HG03108 (cell line): ENCODE results near the gene HYAL3.
"Not testable (repeated sequence)": the region's sequence is repeated elsewhere in the genome, so short reads cannot be mapped to it uniquely, and the experiment has no call there.

Experiments used
- ATAC-seq: cut with Tn5 transposase; IDR thresholded peaks from one replicate; pipeline ENCODE4 v1.9.1; 2021; ENCODE audit warnings: moderate library complexity; ENCODE audit not compliant: unreplicated experiment

The HYAL3 gene

GRCh38 chr3:50292159-50293078 is 6.8 kb downstream of the HYAL3 start, which contains the start of gene IFRD2:
Gene IFRD2, minus strand, starts transcription at chr3:50292429. Its CDS starts 155 bp downstream, at chr3:50292274.
- ATAC-seq: peak; percentile 97

GRCh38 chr3:50290161-50290641 is 9.0 kb downstream of the HYAL3 start:
- ATAC-seq: no peak

- ATAC-seq: no peak
Measured at GRCh38 chr3:50289130-50289529, 10.1 kb downstream of the HYAL3 start.

GRCh38 chr3:50288387-50289007 is 10.7 kb downstream of the HYAL3 start:
- no peak for ATAC-seq

GRCh38 chr3:50287262-50287661 is 11.9 kb downstream of the HYAL3 start:
- ATAC-seq: no peak

GRCh38 chr3:50286322-50287227 is 12.6 kb downstream of the HYAL3 start:
- ATAC-seq: no peak

- ATAC-seq: not testable (repeated sequence)
Measured at GRCh38 chr3:50284121-50284520, 15.1 kb downstream of the HYAL3 start.

GRCh38 chr3:50279255-50280016 is 19.8 kb downstream of the HYAL3 start:
- ATAC-seq: no peak

- no peak for ATAC-seq
Measured at GRCh38 chr3:50278880-50279224, 20.4 kb downstream of the HYAL3 start, which contains the start of gene LSMEM2. Gene LSMEM2, plus strand, starts transcription at chr3:50279087. Its CDS starts 27 bp downstream, at chr3:50279114.

- ATAC-seq: no peak
Measured at GRCh38 chr3:50278123-50278879, 20.9 kb downstream of the HYAL3 start.

GRCh38 chr3:50276762-50277101 is 22.5 kb downstream of the HYAL3 start:
- ATAC-seq: no peak

GRCh38 chr3:50275996-50276761 is 23.0 kb downstream of the HYAL3 start:
- no peak for ATAC-seq

GRCh38 chr3:50275141-50275995 is 23.8 kb downstream of the HYAL3 start:
- ATAC-seq: no peak

- no peak for ATAC-seq
Measured at GRCh38 chr3:50274371-50275104, 24.7 kb downstream of the HYAL3 start.

GRCh38 chr3:50273689-50274065 is 25.5 kb downstream of the HYAL3 start:
- ATAC-seq: no peak

- ATAC-seq: peak; percentile 84
Measured at GRCh38 chr3:50272911-50273688, 26.1 kb downstream of the HYAL3 start.

- ATAC-seq: not testable (repeated sequence)
Measured at GRCh38 chr3:50272538-50272910, 26.7 kb downstream of the HYAL3 start.
